GM21515 (cell line): ENCODE measurements around the gene PIGR.

ENCODE experiments used
- ATAC-seq: cut with Tn5 transposase; IDR thresholded peaks from one replicate; pipeline ENCODE4 v1.9.1; 2021; ENCODE audit not compliant: unreplicated experiment

PIGR gene

GRCh38 chr1:206946261-206946660 lies at the start of gene PIGR:
PIGR (minus strand) TSS chr1:206946466; CDS start chr1:206940531, 5,935 bp downstream.
- ATAC-seq, result no peak

- no peak for ATAC-seq
Measured at GRCh38 chr1:206992790-206993189, 46.5 kb upstream of the PIGR start.

- ATAC-seq, result no peak
Measured at GRCh38 chr1:206987873-206988272, 41.6 kb upstream of the PIGR start.

- no peak for ATAC-seq
Measured at GRCh38 chr1:206986885-206987284, 40.6 kb upstream of the PIGR start.

- ATAC-seq, result no peak
Measured at GRCh38 chr1:206986402-206986801, 40.1 kb upstream of the PIGR start.

- ATAC-seq, result no peak
Measured at GRCh38 chr1:206985162-206985749, 39.0 kb upstream of the PIGR start.

- ATAC-seq, result no peak
Measured at GRCh38 chr1:206982216-206982615, 36.0 kb upstream of the PIGR start.

GRCh38 chr1:206979379-206980043 lies 33.2 kb upstream of the PIGR start:
- ATAC-seq, result no peak

GRCh38 chr1:206978259-206978658 lies 32.0 kb upstream of the PIGR start:
- ATAC-seq, result no peak

- no peak for ATAC-seq
Measured at GRCh38 chr1:206975306-206975705, 29.0 kb upstream of the PIGR start.

GRCh38 chr1:206974140-206974539 lies 27.9 kb upstream of the PIGR start:
- no peak for ATAC-seq

- no peak for ATAC-seq
Measured at GRCh38 chr1:206972728-206973127, 26.5 kb upstream of the PIGR start.

- no peak for ATAC-seq
Measured at GRCh38 chr1:206971029-206971655, 24.9 kb upstream of the PIGR start.

GRCh38 chr1:206970446-206970845 lies 24.2 kb upstream of the PIGR start, which contains the start of gene FCAMR:
FCAMR (minus strand) TSS chr1:206970460; CDS start chr1:206970125, 335 bp downstream.
- ATAC-seq, result no peak

GRCh38 chr1:206969090-206969489 lies 22.8 kb upstream of the PIGR start:
- no peak for ATAC-seq

GRCh38 chr1:206967096-206967849 lies 21.0 kb upstream of the PIGR start:
- peak; percentile 41 for ATAC-seq

GRCh38 chr1:206965781-206966180 lies 19.5 kb upstream of the PIGR start:
- no peak for ATAC-seq

- ATAC-seq, result no peak
Measured at GRCh38 chr1:206963740-206964139, 17.5 kb upstream of the PIGR start.

- ATAC-seq, result no peak
Measured at GRCh38 chr1:206963119-206963712, 16.9 kb upstream of the PIGR start.

GRCh38 chr1:206962272-206962671 lies 16.0 kb upstream of the PIGR start:
- ATAC-seq, result no peak

GRCh38 chr1:206961668-206962067 lies 15.4 kb upstream of the PIGR start:
- no peak for ATAC-seq
